ENCODE data around the gene DOCK7. TPM values are rescaled to one million over a fixed set of nuclear protein-coding genes. Genes with fewer than 3 reads are reported as not detected.
A peak's percentile ranks its signal among the peaks of the same experiment; 100 is the strongest.

The DOCK7 gene
- total and polyA plus RNA-seq, 2 of the 13 experiments (the other 11 are each of a cell fraction or from before 2014, with no cell fraction given), result 45.7 to 67.2 TPM

DNA sequence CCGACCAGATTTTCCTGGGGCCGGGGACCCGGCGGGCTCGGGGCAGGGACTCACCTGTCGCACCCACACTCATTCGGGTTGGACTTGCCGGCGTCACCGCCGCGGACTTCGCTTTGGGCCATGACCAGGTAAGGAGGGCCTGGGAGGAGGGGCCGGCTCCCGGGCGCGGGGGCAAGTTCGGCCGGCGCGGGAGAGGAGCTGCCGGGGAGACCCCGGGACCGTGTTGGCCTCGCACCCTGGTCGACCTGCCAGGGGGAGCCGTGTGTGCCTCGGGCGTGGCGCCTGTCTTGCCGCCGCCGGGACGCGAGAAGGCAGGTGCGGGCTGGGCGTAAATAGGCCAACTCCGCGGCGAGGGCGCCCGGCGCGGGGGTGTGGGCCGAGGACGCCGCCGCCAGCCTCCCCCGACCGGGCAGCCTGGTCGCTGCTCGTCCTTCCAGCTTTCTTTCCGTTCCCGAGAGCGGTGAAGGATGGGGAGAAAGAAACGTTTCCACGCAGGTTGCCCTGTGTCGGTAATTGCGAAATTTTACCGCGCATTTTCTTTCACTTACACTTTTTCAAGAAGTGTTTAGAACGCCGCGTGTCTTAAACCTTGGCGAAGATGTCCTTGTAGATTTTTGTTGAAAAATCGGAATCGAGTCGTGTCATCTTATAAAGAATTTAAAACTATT, 250.8 kb downstream of the DOCK7 start (continued):
- TF ChIP-seq, protein P1, sequence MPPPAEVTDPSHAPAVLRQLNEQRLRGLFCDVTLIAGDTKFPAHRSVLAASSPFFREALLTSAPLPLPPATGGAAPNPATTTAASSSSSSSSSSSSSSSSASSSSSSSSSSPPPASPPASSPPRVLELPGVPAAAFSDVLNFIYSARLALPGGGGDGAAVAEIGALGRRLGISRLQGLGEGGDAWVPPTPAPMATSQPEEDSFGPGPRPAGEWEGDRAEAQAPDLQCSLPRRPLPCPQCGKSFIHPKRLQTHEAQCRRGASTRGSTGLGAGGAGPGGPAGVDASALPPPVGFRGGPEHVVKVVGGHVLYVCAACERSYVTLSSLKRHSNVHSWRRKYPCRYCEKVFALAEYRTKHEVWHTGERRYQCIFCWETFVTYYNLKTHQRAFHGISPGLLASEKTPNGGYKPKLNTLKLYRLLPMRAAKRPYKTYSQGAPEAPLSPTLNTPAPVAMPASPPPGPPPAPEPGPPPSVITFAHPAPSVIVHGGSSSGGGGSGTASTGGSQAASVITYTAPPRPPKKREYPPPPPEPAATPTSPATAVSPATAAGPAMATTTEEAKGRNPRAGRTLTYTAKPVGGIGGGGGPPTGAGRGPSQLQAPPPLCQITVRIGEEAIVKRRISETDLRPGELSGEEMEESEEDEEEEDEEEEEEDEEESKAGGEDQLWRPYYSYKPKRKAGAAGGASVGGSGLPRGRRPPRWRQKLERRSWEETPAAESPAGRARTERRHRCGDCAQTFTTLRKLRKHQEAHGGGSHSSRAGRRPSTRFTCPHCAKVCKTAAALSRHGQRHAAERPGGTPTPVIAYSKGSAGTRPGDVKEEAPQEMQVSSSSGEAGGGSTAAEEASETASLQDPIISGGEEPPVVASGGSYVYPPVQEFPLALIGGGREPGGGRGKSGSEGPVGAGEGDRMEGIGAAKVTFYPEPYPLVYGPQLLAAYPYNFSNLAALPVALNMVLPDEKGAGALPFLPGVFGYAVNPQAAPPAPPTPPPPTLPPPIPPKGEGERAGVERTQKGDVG (CRISPR knock-in tag; IDR thresholded peaks at IDR 0.05; ENCODE audit: borderline replicate concordance), result no peak
- TF ChIP-seq KLF9 (CRISPR knock-in tag; IDR thresholded peaks at IDR 0.05; ENCODE audit: low read depth) (no peak), ZSCAN22 (CRISPR knock-in tag; IDR thresholded peaks at IDR 0.05) (no peak), ZNF780A (CRISPR knock-in tag; IDR thresholded peaks at IDR 0.05) (0 out of 2 replicates have a peak, but pooled peaks have one; percentile 66), RBFOX2 (IDR thresholded peaks at IDR 0.05; ENCODE audit: low read depth, low read length) (peak; percentile 80), ZNF891 (CRISPR knock-in tag; IDR thresholded peaks at IDR 0.05) (0 out of 2 replicates have a peak, but pooled peaks have one; percentile 17), RAD51 (IDR thresholded peaks at IDR 0.05; ENCODE audit: borderline replicate concordance) (no peak), GTF3A (CRISPR knock-in tag; conservative IDR thresholded peaks at IDR 0.05) (no peak), NAIF1 (CRISPR knock-in tag; IDR thresholded peaks at IDR 0.05; ENCODE audit: borderline replicate concordance) (no peak)
- TF ChIP-seq, protein P2, sequence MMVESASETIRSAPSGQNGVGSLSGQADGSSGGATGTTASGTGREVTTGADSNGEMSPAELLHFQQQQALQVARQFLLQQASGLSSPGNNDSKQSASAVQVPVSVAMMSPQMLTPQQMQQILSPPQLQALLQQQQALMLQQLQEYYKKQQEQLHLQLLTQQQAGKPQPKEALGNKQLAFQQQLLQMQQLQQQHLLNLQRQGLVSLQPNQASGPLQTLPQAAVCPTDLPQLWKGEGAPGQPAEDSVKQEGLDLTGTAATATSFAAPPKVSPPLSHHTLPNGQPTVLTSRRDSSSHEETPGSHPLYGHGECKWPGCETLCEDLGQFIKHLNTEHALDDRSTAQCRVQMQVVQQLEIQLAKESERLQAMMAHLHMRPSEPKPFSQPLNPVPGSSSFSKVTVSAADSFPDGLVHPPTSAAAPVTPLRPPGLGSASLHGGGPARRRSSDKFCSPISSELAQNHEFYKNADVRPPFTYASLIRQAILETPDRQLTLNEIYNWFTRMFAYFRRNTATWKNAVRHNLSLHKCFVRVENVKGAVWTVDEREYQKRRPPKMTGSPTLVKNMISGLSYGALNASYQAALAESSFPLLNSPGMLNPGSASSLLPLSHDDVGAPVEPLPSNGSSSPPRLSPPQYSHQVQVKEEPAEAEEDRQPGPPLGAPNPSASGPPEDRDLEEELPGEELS (CRISPR knock-in tag; IDR thresholded peaks at IDR 0.05), result no peak
- TF ChIP-seq, protein P3, sequence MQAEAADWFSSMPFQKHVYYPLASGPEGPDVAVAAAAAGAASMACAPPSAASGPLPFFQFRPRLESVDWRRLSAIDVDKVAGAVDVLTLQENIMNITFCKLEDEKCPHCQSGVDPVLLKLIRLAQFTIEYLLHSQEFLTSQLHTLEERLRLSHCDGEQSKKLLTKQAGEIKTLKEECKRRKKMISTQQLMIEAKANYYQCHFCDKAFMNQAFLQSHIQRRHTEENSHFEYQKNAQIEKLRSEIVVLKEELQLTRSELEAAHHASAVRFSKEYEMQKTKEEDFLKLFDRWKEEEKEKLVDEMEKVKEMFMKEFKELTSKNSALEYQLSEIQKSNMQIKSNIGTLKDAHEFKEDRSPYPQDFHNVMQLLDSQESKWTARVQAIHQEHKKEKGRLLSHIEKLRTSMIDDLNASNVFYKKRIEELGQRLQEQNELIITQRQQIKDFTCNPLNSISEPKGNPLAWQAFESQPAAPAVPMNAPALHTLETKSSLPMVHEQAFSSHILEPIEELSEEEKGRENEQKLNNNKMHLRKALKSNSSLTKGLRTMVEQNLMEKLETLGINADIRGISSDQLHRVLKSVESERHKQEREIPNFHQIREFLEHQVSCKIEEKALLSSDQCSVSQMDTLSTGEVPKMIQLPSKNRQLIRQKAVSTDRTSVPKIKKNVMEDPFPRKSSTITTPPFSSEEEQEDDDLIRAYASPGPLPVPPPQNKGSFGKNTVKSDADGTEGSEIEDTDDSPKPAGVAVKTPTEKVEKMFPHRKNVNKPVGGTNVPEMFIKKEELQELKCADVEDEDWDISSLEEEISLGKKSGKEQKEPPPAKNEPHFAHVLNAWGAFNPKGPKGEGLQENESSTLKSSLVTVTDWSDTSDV (CRISPR knock-in tag; IDR thresholded peaks at IDR 0.05), result no peak
- TF ChIP-seq, protein P4, sequence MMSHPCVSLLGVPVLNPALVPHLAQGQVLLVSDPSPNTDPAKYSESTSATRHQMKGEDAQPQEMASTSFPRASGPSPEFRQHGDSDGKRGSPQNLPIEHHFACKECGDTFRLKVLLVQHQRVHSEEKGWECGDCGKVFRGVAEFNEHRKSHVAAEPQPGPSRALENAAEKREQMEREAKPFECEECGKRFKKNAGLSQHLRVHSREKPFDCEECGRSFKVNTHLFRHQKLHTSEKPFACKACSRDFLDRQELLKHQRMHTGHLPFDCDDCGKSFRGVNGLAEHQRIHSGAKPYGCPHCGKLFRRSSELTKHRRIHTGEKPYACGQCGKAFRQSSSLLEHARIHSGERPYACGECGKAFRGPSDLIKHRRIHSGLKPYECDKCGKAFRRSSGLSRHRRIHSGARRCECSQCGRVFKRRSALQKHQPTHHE (CRISPR knock-in tag; IDR thresholded peaks at IDR 0.05; ENCODE audit: borderline replicate concordance), result no peak
- TF ChIP-seq, protein P5, sequence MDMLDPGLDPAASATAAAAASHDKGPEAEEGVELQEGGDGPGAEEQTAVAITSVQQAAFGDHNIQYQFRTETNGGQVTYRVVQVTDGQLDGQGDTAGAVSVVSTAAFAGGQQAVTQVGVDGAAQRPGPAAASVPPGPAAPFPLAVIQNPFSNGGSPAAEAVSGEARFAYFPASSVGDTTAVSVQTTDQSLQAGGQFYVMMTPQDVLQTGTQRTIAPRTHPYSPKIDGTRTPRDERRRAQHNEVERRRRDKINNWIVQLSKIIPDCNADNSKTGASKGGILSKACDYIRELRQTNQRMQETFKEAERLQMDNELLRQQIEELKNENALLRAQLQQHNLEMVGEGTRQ (IDR thresholded peaks at IDR 0.05; ENCODE audit: low read depth, low read length), result no peak
- TF ChIP-seq, protein P5 (CRISPR knock-in tag; IDR thresholded peaks at IDR 0.05; ENCODE audit: borderline replicate concordance), result no peak
- TF ChIP-seq, protein P6, sequence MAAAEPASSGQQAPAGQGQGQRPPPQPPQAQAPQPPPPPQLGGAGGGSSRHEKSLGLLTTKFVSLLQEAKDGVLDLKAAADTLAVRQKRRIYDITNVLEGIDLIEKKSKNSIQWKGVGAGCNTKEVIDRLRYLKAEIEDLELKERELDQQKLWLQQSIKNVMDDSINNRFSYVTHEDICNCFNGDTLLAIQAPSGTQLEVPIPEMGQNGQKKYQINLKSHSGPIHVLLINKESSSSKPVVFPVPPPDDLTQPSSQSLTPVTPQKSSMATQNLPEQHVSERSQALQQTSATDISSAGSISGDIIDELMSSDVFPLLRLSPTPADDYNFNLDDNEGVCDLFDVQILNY (CRISPR knock-in tag; conservative IDR thresholded peaks at IDR 0.05), result 0 out of 2 replicates have a peak, but pooled peaks have one; percentile 5

Measured in HepG2 (cell line).